Body of pancreas (tissue), 4 donors: Measurements from ENCODE around the gene EPB41. TPM values are rescaled to one million over a fixed set of nuclear protein-coding genes. Genes with fewer than 3 reads are reported as not detected.
"Not testable (repeated sequence)": the region's sequence is repeated elsewhere in the genome, so short reads cannot be mapped to it uniquely, and the experiment has no call there.

ENCODE experiments used
- ATAC-seq: fragments of 150-250 bp; one replicate; pipeline ENCODE4 v1.9.1; 2016
- DNase-seq, 4 donors: peaks; one replicate each; pipeline ENCODE4 v3.0.0-alpha.2; 2019
- H3K27ac ChIP-seq, 4 donors: fragments of 200-600 bp; sonication (generic); 1 replicate in 3 of 4; 2 replicates in 1 of 4; pipeline versions ENCODE4 v1.5.1 to v1.6.1; 2016 to 2019; ENCODE audit warnings: mild to moderate bottlenecking in 1 of 4, mixed read lengths in 1 of 4, moderate library complexity in 1 of 4
- H3K27me3 ChIP-seq, 2 donors: fragments of 200-600 bp; sonication (generic); one replicate each; pipeline ENCODE4 v1.6.0; 2016; ENCODE audit warnings: mild to moderate bottlenecking in 1 of 2
- H3K36me3 ChIP-seq, 2 donors: fragments of 200-600 bp; sonication (generic); replicated peaks in 1 of 2; 2 replicates each; pipeline ENCODE4 v1.5.1; 2016; ENCODE audit warnings: low read depth in 2 of 2; ENCODE audit not compliant: insufficient read depth in 1 of 2
- H3K4me1 ChIP-seq: fragments of 200-600 bp; sonication (generic); one replicate; pipeline ENCODE4 v1.6.0; 2016
- H3K4me3 ChIP-seq, 2 donors: fragments of 200-600 bp; sonication (generic); 1 replicate in 1 of 2; 2 replicates in 1 of 2; pipeline ENCODE4 v1.5.1; 2016 to 2019
- H3K9me3 ChIP-seq, 3 donors: fragments of 200-600 bp; sonication (generic); 1 replicate in 2 of 3; 2 replicates in 1 of 3; pipeline ENCODE4 v1.5.1; 2016
- POLR2A ChIP-seq, 3 donors: fragments of 450-650 bp; IDR thresholded peaks; one replicate each; pipeline ENCODE4 v1.6.1; 2016; ENCODE audit warnings: antibody characterized with exemption in 3 of 3, mild to moderate bottlenecking in 2 of 3
- WGBS, 2 donors: methylation state at CpG; one replicate each; pipeline ENCODE4 v1.1.5; 2017; 5-methylcytosine and 5-hydroxymethylcytosine counted together
- intact Hi-C: fragments of 100-400 bp; cut with DNase I; formaldehyde crosslinking; loops from one replicate; pipeline ENCODE4 v1.15.1; 2023
- total RNA-seq, 2 donors: library from RNA; depleted of rRNA; stranded (reverse); fragments of >200 nt; gene quantifications; one replicate each; pipeline ENCODE4 v1.1.0, GENCODE V29; 2016
- TF ChIP-seq, protein P1 (sequence below), 7 experiments: fragments of 450-650 bp in 4 of 7; fragments of 200-600 bp in 3 of 7; sonication (generic) in 3 of 7; IDR thresholded peaks; one replicate each; pipeline ENCODE4 v1.5.1; 2016 to 2019; ENCODE audit warnings: antibody characterized with exemption in 7 of 7

EPB41 gene
- total RNA-seq, 2 donors from 2014 or later = 45.8 to 54.7 TPM

DNA sequence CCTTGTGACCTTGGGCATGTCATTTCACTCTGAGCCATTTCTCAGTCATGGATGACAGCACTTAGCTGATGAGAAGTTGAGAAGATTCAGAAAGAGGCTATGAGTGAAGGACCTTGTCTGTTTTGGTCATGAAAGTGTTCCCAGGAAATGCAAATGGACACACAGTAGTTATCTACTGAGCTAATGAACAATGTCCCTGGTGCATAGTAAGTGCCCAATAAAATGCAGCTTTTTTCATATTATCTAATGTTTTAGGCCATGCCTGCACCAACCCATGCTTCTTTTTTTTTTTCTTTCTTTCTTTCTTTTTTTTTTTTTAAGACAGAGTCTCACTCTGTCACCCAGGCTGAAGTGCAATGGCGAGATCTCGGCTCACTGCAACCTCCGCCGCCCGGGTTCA is 44.4 kb upstream of the EPB41 start:
- H3K36me3 ChIP-seq = no peaks in the 10 kb centered on the region
- H3K9me3 ChIP-seq = no peaks in the 10 kb centered on the region
- H3K4me3 ChIP-seq = no peak overlapping the region
- intact Hi-C loops = no loop called here
- no peaks in the 10 kb centered on the region for H3K4me1 ChIP-seq
- no peaks in the 10 kb centered on the region for H3K27me3 ChIP-seq
- no peak for DNase-seq
- 86 to 100% methylated on average over 5 of the region's 5 CpGs for WGBS, 2 donors
- TF ChIP-seq, protein P1, sequence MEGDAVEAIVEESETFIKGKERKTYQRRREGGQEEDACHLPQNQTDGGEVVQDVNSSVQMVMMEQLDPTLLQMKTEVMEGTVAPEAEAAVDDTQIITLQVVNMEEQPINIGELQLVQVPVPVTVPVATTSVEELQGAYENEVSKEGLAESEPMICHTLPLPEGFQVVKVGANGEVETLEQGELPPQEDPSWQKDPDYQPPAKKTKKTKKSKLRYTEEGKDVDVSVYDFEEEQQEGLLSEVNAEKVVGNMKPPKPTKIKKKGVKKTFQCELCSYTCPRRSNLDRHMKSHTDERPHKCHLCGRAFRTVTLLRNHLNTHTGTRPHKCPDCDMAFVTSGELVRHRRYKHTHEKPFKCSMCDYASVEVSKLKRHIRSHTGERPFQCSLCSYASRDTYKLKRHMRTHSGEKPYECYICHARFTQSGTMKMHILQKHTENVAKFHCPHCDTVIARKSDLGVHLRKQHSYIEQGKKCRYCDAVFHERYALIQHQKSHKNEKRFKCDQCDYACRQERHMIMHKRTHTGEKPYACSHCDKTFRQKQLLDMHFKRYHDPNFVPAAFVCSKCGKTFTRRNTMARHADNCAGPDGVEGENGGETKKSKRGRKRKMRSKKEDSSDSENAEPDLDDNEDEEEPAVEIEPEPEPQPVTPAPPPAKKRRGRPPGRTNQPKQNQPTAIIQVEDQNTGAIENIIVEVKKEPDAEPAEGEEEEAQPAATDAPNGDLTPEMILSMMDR (IDR thresholded peaks at IDR 0.05) = no peak
- TF ChIP-seq POLR2A (IDR thresholded peaks at IDR 0.05) = no peak
- H3K27ac ChIP-seq = no peak overlapping the region
- no peak for ATAC-seq

DNA sequence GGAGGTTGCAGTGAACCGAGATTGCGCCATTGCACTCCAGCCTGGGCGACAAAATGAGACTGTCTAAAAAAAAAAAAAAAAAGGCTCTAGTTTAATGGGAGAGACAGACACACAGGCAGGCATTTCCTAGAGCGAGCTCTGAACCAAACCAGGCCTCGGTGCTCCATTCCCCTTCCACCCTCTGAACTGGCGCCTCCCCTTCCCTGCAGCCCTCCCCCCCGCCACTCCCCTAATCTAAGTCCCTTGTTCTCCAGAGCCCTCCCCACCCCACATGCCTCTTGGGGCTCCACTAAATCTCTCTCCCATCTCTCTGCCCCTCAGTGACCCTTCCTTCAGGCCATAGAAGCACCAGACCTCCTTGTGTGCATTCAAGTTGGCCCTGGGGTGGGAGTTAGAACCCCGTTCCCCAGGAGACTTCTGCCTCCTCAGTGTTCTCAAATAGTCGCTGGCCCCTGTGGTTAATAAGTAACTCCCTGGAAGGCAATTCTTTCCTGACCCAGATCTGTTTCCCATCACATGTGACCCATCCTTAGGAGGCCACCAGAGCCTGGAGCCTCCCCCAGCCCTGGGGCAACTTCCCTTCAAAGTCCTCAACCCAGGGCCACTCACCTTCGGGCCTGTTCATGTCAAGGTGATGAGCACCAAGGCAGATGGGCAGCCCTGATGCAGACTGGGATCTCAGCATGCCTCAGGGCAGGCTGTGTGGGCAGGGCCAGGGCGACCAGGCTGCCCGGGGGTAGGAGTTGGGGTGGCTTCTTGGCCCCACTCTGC is 42.6 kb upstream of the EPB41 start:
- DNase-seq = peak in 1 of 4 donors; percentile 17
- TF ChIP-seq POLR2A (IDR thresholded peaks at IDR 0.05) = no peak
- TF ChIP-seq, protein P1 (IDR thresholded peaks at IDR 0.05) = no peak
- Histone ChIP-seq H3K27ac (no peak overlapping the region), H3K9me3 (no peaks in the 10 kb centered on the region), H3K4me3 (no peak overlapping the region), H3K27me3 (no peaks in the 10 kb centered on the region), H3K36me3 (no peaks in the 10 kb centered on the region), H3K4me1 (no peaks in the 10 kb centered on the region)
- intact Hi-C loops = no loop called here
- ATAC-seq = no peak
- WGBS, 2 donors = 77 to 79% methylated on average over 12 of the region's 12 CpGs

DNA sequence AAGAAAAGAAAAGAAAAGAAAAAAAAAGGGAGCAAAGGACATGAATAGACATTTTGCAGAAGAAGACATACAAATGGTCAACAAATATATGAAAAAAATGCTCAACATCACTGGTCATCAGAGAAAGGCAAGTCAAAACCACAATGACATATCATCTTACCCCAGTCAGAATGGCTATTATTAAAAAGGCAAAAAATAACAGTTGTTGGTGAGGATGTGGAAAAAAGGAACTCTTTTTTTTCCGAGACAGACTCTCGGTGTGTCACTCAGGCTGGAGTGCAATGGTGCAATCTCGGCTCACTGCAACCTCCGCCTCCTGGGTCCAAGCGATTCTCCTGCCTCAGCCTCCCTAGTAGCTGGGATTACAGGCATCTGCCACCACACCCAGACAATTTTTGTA is 39.2 kb upstream of the EPB41 start:
- ATAC-seq, H3K27me3 ChIP-seq, H3K36me3 ChIP-seq, H3K27ac ChIP-seq, H3K9me3 ChIP-seq, H3K4me1 ChIP-seq, H3K4me3 ChIP-seq, DNase-seq: not testable (repeated sequence)
- intact Hi-C loops = loop anchor here (5.0 kb wide), 3 partner anchors 88 to 322 kb away; no protein-coding TSS in a partner anchor
- 58 to 75% methylated on average over 5 of the region's 5 CpGs for WGBS, 2 donors

DNA sequence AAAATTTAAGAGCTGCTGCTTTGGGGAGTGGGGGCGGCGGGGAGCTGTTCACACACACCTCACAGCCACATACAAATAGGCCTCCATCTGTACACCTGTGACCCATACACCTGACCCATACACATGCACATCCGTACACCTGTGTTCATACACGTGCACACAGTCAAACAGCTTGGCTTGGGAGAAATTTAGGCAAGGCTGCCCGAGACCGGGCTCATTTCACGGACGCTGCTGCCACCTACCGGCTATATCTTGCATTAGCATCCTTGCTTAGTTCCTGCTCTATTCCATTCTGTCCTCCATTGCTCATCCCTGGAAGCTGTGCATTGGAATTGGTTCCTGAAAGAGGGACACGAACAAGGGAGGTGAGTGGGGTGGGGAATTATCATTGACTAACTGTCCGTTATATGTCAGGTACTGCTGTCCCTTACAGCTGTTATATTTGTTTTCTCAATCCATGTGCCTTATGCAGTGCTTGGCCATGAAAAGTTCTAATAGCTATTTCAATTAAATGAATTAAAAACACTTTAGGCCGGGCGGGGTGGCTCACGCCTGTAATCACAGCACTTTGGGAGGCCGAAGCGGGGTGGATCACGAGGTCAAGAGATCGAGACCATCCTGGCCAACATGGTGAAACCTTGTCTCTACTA is 37.1 kb upstream of the EPB41 start:
- Histone ChIP-seq H3K4me1 (peaks cover 5% of the 10 kb centered on the region), H3K4me3 (no peak overlapping the region), H3K9me3 (no peaks in the 10 kb centered on the region), H3K27me3 (no peaks in the 10 kb centered on the region), H3K36me3 (no peaks in the 10 kb centered on the region), H3K27ac (no peak overlapping the region)
- WGBS, 2 donors = 8 to 9% methylated on average over 16 to 18 of the region's 18 CpGs
- no peak for TF ChIP-seq POLR2A (IDR thresholded peaks at IDR 0.05)
- TF ChIP-seq, protein P1 (IDR thresholded peaks at IDR 0.05) = peak; percentile 86 to 96 (median 93)
- ATAC-seq (peak; percentile 79), DNase-seq (peak; percentile 84 to 88 (median 86))
- intact Hi-C loops = loop anchor here (5.0 kb wide), 3 partner anchors 90 to 320 kb away; no protein-coding TSS in a partner anchor

- no peak for TF ChIP-seq POLR2A (IDR thresholded peaks at IDR 0.05)
- TF ChIP-seq, protein P1 (IDR thresholded peaks at IDR 0.05) = no peak
- H3K4me1 ChIP-seq = peaks cover 9% of the 10 kb centered on the region
- intact Hi-C loops = loop anchor here (5.0 kb wide), 3 partner anchors 91 to 319 kb away; no protein-coding TSS in a partner anchor
- WGBS, 2 donors = 75 to 77% methylated on average over 4 of the region's 4 CpGs
- DNase-seq = no peak
- H3K9me3 ChIP-seq = no peaks in the 10 kb centered on the region
- no peak overlapping the region for H3K27ac ChIP-seq
- no peak overlapping the region for H3K4me3 ChIP-seq
- no peaks in the 10 kb centered on the region for H3K27me3 ChIP-seq
- ATAC-seq = no peak
- H3K36me3 ChIP-seq = no peaks in the 10 kb centered on the region
These were observed 35.6 kb upstream of the EPB41 start for GRCh38 chr1:28878796-28879195.
